ENCODE data around the gene AP5Z1.
A peak's percentile ranks its signal among the peaks of the same experiment; 100 is the strongest.
"Not testable (repeated sequence)": the region's sequence is repeated elsewhere in the genome, so short reads cannot be mapped to it uniquely, and the experiment has no call there.

The AP5Z1 gene

DNA sequence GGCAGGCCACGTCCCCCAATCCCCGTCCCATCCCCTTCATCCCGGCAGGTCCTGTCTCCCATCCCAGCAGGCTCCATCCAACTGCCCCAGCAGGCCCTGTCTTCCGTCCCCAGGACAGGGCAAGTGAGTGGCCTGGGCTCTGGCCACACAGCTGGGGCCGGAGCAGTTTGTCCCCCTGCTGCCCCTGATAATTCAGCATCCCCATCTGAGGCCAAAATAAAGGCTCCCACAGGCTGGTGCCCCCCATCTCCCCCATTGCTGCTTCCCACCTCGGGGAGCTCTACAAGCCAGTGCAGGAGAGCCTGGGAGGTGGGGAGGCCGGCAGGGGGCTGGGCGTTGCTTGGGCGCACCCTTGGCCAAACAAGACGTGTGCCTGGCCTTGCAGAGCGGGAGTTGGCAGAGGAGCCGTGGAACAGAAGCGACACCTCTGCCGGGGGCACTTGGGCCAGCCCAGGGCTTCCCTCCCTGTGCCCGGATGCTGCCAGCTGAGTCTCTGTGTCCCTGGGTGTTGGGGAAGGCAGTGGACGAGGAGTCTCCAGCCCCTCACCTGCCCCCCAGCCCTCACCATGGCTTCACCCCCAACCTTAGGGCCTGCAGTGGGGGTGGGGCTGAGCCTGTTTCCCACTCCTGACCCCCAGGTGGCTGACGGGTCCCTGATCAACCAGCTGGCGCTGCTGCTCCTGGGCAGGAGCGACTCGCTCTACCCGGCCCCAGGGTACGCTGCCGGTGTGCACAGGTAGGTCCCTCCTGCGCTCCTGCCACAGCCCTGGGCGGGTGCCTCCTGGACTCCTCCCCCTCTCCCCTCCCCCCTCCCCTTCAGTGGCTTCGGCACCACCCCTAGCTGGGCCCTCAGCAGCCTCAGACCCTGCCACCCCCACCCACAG lies 14.0 kb downstream of the AP5Z1 start:
- DNase-seq: no peak

DNA sequence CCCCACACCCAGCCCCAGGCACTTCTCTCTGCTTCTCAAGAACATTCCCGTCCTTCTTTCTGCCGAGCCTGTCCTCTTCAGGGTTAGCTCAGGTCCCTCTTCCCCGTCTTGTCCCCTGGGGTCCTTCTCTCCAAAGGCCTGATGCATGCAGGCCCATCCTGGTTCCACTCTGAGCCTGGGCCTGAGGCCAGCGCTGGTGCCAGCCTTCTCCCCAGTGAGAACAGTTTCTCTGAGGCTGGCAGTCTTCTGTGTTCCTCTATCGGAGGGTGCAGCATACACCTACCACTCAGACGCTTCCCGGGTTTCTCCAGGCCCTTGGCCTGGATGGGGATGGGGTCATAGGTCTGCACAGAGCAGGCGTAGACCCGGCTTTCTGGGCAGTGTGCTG lies 14.6 kb downstream of the AP5Z1 start:
- DNase-seq: no peak

DNA sequence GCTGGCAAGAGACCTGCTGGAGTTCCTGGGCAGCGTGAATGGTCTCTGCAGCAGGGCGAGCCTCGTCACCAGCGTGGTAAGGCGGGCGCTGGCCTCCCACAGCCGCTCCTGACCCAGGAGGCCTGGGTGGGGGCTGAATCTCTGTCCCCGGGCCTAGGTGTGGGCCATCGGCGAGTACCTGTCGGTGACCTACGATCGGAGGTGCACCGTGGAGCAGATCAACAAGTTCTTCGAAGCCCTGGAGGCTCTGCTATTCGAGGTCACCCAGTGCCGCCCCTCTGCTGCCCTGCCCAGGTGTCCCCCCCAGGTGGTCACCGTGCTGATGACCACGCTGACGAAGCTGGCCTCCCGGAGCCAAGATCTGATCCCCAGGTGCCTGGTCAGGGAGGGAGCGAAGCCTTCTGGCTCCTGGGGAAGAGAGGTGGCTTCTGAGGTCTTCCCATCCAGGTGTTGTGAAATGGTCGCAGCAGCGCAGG lies 15.1 kb downstream of the AP5Z1 start:
- DNase-seq: no peak

DNA sequence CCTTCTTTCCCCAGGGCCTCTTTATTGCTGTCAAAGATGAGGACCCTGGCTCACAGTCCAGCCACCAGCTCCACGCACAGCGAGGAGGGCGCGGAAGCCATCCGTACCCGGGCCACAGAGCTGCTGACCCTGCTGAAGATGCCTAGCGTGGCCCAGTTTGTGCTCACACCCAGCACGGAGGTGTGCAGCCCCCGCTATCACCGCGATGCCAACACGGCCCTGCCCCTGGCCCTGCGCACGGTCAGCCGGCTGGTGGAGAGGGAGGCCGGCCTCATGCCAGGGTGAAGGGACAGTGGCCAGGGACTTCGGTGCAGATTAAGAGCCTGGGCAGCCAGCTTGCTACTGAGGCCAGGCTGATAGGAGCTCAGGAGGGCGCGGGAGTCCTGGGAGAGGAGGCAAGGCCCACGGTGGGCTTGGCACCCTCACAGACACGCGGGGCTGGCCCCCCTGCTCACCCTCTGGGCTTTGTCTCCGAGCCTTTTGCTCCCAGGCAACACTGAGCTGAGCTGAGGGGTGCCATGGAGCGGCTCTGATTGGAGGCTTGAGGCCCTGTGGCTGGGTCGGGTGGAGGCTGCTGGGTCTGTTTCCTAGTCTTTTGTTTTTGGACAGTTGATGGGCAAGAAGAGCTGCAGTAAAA lies 15.8 kb downstream of the AP5Z1 start:
- no peak for DNase-seq

GRCh38 chr7:4791738-4792536 lies 16.5 kb downstream of the AP5Z1 start:
- no peak for DNase-seq

GRCh38 chr7:4792537-4793126 lies 17.2 kb downstream of the AP5Z1 start:
- no peak for DNase-seq

GRCh38 chr7:4793385-4793993 lies 18.1 kb downstream of the AP5Z1 start:
- DNase-seq: not testable (repeated sequence)

- DNase-seq: not testable (repeated sequence)
Measured at GRCh38 chr7:4794171-4794570, 18.7 kb downstream of the AP5Z1 start.

- DNase-seq: peak; percentile 0
Measured at GRCh38 chr7:4794591-4795350, 19.3 kb downstream of the AP5Z1 start.

- no peak for DNase-seq
Measured at GRCh38 chr7:4796453-4796852, 21.0 kb downstream of the AP5Z1 start.

DNA sequence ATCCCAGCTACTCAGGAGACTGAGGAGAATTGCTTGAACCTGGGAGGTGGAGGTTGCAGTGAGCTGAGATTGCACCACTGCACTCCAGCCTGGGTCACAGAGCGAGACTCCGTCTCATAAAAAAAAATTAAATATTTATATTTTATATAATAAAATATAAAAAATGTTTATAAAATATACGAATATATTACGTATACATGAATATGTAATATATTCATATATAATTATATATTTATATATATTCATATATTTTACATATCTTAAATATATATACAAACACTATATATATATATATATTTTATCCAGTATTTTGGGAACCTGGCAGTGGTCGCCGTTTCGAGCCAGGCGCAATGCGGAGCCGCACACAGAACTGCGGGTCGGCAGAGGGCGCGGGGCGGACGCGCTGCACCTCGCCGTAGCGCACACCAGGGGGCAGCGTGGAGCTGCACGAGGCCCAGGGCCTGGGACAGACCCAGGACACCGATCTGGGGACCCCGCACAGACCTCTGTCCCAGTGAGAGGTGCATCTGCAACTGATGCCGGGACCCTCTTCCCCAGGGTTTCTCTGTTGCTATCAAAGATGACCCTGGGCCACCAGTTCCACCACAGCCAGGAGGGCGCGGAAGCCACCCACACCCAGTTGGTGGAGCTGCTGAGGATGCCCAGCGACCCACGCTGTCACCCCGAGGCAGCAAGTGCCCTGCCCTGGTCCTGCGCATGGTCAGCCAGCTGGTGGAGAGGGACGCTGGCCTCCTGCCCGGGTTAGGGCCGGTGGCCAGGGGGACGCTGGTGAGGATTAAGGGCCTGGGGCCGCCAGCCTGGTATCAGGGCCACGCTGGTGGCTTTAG lies 22.7 kb downstream of the AP5Z1 start:
- DNase-seq: peak; percentile 66

GRCh38 chr7:4798706-4799235 lies 23.3 kb downstream of the AP5Z1 start:
- DNase-seq: no peak

- no peak for DNase-seq
Measured at GRCh38 chr7:4799508-4800268, 24.3 kb downstream of the AP5Z1 start.

- no peak for DNase-seq
Measured at GRCh38 chr7:4800487-4800886, 25.1 kb downstream of the AP5Z1 start.

- DNase-seq: no peak
Measured at GRCh38 chr7:4800926-4801838, 25.8 kb downstream of the AP5Z1 start.

GRCh38 chr7:4801839-4802231 lies 26.4 kb downstream of the AP5Z1 start:
- DNase-seq: no peak

- DNase-seq: not testable (repeated sequence)
Measured at GRCh38 chr7:4802577-4802976, 27.2 kb downstream of the AP5Z1 start.

GRCh38 chr7:4803397-4804241 lies 28.2 kb downstream of the AP5Z1 start:
- DNase-seq: no peak
